ENCODE results near the gene FBXO5. TPM values are rescaled to one million over a fixed set of nuclear protein-coding genes. Genes with fewer than 3 reads are reported as not detected.

Gene FBXO5
- total RNA-seq, 1 donor from 2014 or later = 111 TPM

- Histone ChIP-seq H3K4me3 (peak overlapping the region; percentile 28), H3K9ac (no peak overlapping the region)
Observed at GRCh38 chr6:152976749-152977148, 6.1 kb downstream of the FBXO5 start.

GRCh38 chr6:152975204-152975915, 7.5 kb downstream of the FBXO5 start:
- no peak overlapping the region for H3K4me3 Mint-ChIP-seq
- Histone ChIP-seq H3K4me1 (peaks cover 65% of the 10 kb centered on the region), H2AFZ (replicated peaks) (no peak overlapping the region), H3K4me3 (peak overlapping the region; percentile 23), H3K27me3 (no peaks in the 10 kb centered on the region), H3K79me2 (ENCODE audit: low read depth) (peaks cover 94% of the 10 kb centered on the region), H3F3A (ENCODE audit: low read depth) (peaks cover 43% of the 10 kb centered on the region), H3K27ac (no peak overlapping the region), H3K9ac (no peak overlapping the region), H3K4me2 (peak overlapping the region; percentile 93), H3K9me3 (ENCODE audit: low read depth) (peaks cover 2% of the 10 kb centered on the region), H4K20me1 (ENCODE audit: low read depth) (peaks cover 77% of the 10 kb centered on the region), H3K36me3 (peaks cover 58% of the 10 kb centered on the region)
- no peaks in the 10 kb centered on the region for H3K27me3 Mint-ChIP-seq (ENCODE audit: insufficient read depth, low read depth)
- peaks cover 7% of the 10 kb centered on the region for H3K9me3 Mint-ChIP-seq
- peaks cover 25% of the 10 kb centered on the region for H3K4me1 Mint-ChIP-seq
- DNase-seq (ENCODE audit: low spot score) = no peak
- no peak overlapping the region for H3K27ac Mint-ChIP-seq
- TF ChIP-seq EZH2phosphoT487 (IDR thresholded peaks at IDR 0.05) (no peak), EZH2 (IDR thresholded peaks at IDR 0.05) (no peak), CTCF (IDR thresholded peaks at IDR 0.05) (no peak)
- H3K36me3 Mint-ChIP-seq = peaks cover 73% of the 10 kb centered on the region

More at GRCh38 chr6:152976749-152977148, 6.1 kb downstream of the FBXO5 start:
- H3K9me3 Mint-ChIP-seq = peaks cover 4% of the 10 kb centered on the region
- H3K36me3 Mint-ChIP-seq = peaks cover 69% of the 10 kb centered on the region
- Histone ChIP-seq H3K27ac (no peak overlapping the region), H4K20me1 (ENCODE audit: low read depth) (peaks cover 87% of the 10 kb centered on the region), H3K4me1 (peaks cover 70% of the 10 kb centered on the region), H2AFZ (replicated peaks) (no peak overlapping the region), H3K4me2 (peak overlapping the region; percentile 93), H3K27me3 (no peaks in the 10 kb centered on the region), H3K79me2 (ENCODE audit: low read depth) (peaks cover 100% of the 10 kb centered on the region), H3K9me3 (ENCODE audit: low read depth) (no peaks in the 10 kb centered on the region), H3F3A (ENCODE audit: low read depth) (peaks cover 29% of the 10 kb centered on the region), H3K36me3 (peaks cover 44% of the 10 kb centered on the region)
- no peaks in the 10 kb centered on the region for H3K27me3 Mint-ChIP-seq (ENCODE audit: insufficient read depth, low read depth)
- no peak overlapping the region for H3K27ac Mint-ChIP-seq
- TF ChIP-seq EZH2 (IDR thresholded peaks at IDR 0.05) (no peak), EZH2phosphoT487 (IDR thresholded peaks at IDR 0.05) (no peak), CTCF (IDR thresholded peaks at IDR 0.05) (no peak)
- peaks cover 34% of the 10 kb centered on the region for H3K4me1 Mint-ChIP-seq
- peak; percentile 7 for DNase-seq (ENCODE audit: low spot score)
- no peak overlapping the region for H3K4me3 Mint-ChIP-seq

- peaks cover 80% of the 10 kb centered on the region for H3K79me2 ChIP-seq (ENCODE audit: low read depth)
- H3K4me1 Mint-ChIP-seq = peaks cover 14% of the 10 kb centered on the region
- peaks cover 5% of the 10 kb centered on the region for H3K9me3 ChIP-seq (ENCODE audit: low read depth)
- H3K9me3 Mint-ChIP-seq = peaks cover 8% of the 10 kb centered on the region
- H3K4me3 ChIP-seq = peak overlapping the region; percentile 23
- no peaks in the 10 kb centered on the region for H3K27me3 ChIP-seq
- no peak overlapping the region for H2AFZ ChIP-seq (replicated peaks)
- H3K9ac ChIP-seq = no peak overlapping the region
- H3K27me3 Mint-ChIP-seq (ENCODE audit: insufficient read depth, low read depth) = no peaks in the 10 kb centered on the region
- no peak for DNase-seq (ENCODE audit: low spot score)
- peak overlapping the region; percentile 93 for H3K4me2 ChIP-seq
- H3K36me3 ChIP-seq = peaks cover 58% of the 10 kb centered on the region
- H4K20me1 ChIP-seq (ENCODE audit: low read depth) = peaks cover 62% of the 10 kb centered on the region
- H3K36me3 Mint-ChIP-seq = peaks cover 76% of the 10 kb centered on the region
- H3K4me1 ChIP-seq = peaks cover 50% of the 10 kb centered on the region
- H3K27ac Mint-ChIP-seq = no peak overlapping the region
- peaks cover 55% of the 10 kb centered on the region for H3F3A ChIP-seq (ENCODE audit: low read depth)
- no peak overlapping the region for H3K27ac ChIP-seq
- no peak for TF ChIP-seq CTCF (IDR thresholded peaks at IDR 0.05)
- TF ChIP-seq EZH2phosphoT487 (IDR thresholded peaks at IDR 0.05) = no peak
- no peak for TF ChIP-seq EZH2 (IDR thresholded peaks at IDR 0.05)
- no peak overlapping the region for H3K4me3 Mint-ChIP-seq
Observed at GRCh38 chr6:152973916-152974315, 8.9 kb downstream of the FBXO5 start.
